GM19438 (cell line): ENCODE data around the gene MRAP2.
"Not testable (repeated sequence)": the region's sequence is repeated elsewhere in the genome, so short reads cannot be mapped to it uniquely, and the experiment has no call there.

Experiments
- ATAC-seq: cut with Tn5 transposase; IDR thresholded peaks from one replicate; pipeline ENCODE4 v1.9.1; 2021; ENCODE audit warnings: low read depth; ENCODE audit not compliant: unreplicated experiment

The MRAP2 gene

GRCh38 chr6:84027340-84028181 is 6.0 kb upstream of the MRAP2 start:
- no peak for ATAC-seq

- no peak for ATAC-seq
These were observed 5.2 kb upstream of the MRAP2 start for GRCh38 chr6:84028350-84028749.

DNA sequence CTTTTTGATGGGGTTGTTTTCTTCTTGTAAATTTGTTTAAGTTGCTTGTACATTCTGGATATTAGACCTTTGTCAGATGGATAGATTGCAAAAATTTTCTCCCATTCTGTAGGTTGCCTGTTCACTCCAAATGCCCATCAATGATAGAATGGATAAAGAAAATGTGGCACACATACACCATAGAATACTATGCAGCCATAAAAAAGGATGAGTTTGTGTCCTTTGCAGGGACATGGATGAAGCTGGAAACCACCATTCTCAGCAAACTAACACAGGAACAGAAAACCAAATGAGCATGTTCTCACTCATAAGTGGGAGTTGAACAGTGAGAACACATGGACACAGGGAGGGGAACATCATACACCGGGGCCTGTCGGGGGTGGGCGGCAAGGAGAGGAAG is 1.6 kb upstream of the MRAP2 start:
- not testable (repeated sequence) for ATAC-seq

GRCh38 chr6:84035484-84035883 is 1.9 kb downstream of the MRAP2 start:
- no peak for ATAC-seq

GRCh38 chr6:84037425-84038089 is 4.0 kb downstream of the MRAP2 start:
- no peak for ATAC-seq

GRCh38 chr6:84042603-84043002 is 9.0 kb downstream of the MRAP2 start:
- no peak for ATAC-seq

- no peak for ATAC-seq
These were observed 10.0 kb downstream of the MRAP2 start for GRCh38 chr6:84043555-84043954.

- no peak for ATAC-seq
These were observed 13.2 kb downstream of the MRAP2 start for GRCh38 chr6:84046755-84047154.

GRCh38 chr6:84048588-84048987 is 15.0 kb downstream of the MRAP2 start:
- ATAC-seq: no peak

DNA sequence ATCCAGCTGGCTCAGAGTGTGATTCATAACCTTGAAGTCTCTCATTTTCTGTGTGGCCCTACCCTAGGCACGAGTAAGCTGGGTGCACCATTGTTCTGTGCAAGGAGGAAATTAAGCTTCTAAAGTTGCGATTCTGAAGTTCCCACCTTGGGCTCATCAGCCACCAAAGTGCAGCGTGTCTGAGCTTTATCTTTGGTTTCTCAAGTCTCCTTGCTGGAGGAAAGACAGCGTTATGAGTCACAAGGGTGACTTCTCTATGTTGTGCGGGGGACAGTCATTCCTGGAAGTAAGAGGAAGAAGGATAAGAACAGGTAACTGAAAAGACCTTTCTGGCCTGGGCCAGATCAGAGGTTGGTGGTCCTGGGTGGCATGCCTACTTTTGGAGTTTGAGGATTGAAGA is 16.8 kb downstream of the MRAP2 start:
- ATAC-seq: no peak

DNA sequence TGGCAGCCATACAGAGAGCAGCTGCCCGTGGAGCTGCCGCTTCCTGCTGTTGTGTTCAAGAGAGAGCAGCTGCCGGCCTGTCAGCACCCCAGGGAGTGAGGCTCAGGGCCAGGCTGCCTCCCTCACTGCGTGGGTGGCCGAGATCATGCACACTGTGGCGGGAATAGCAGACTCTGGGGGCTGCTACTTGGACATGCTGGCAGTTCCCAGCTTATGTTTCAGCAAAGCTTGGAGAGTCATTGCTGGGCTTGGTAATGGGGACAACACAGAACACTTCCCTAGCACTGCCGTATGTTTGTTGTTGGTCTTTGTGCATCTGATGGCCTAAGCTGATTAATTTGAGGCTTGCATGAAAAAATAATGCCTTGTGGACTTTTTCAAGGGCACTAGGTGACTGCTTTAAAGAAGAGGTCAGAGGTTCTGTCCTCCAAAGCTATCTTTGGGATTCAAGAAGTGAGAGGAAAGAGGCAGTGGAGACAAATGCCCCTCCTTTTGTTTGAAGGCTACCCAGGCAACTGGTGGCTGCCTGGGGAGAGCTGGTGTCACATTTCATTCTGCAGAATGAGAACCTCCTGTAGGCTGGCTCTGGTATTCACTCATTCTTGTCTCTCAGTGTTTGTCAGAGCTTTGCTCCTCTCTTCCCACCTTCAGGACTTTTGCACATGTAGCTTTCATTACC is 18.8 kb downstream of the MRAP2 start:
- ATAC-seq: no peak

GRCh38 chr6:84052883-84053241 is 19.3 kb downstream of the MRAP2 start:
- ATAC-seq: no peak

GRCh38 chr6:84055647-84056046 is 22.1 kb downstream of the MRAP2 start:
- no peak for ATAC-seq

GRCh38 chr6:84057908-84058307 is 24.3 kb downstream of the MRAP2 start:
- ATAC-seq: no peak

DNA sequence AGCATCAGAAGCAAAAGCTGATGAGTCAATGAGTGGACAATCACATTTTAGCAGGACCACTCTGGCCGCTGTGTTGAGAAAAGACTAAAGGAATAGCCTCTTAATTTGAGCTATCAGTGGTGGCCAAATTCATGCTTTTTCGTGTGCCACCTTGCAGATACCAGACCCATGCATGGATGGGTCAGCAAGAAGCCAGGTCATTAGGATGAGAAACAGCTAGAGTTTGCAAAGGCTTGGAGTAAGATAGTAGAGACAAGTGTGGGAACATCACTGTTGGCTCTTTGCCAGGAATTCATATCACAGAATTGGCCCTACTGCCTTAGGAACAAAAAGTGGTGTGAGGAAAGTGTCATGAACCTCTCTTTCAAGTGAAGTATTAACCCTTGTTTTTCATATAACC is 25.5 kb downstream of the MRAP2 start:
- ATAC-seq: no peak

- no peak for ATAC-seq
These were observed 27.6 kb downstream of the MRAP2 start for GRCh38 chr6:84061174-84061573.

DNA sequence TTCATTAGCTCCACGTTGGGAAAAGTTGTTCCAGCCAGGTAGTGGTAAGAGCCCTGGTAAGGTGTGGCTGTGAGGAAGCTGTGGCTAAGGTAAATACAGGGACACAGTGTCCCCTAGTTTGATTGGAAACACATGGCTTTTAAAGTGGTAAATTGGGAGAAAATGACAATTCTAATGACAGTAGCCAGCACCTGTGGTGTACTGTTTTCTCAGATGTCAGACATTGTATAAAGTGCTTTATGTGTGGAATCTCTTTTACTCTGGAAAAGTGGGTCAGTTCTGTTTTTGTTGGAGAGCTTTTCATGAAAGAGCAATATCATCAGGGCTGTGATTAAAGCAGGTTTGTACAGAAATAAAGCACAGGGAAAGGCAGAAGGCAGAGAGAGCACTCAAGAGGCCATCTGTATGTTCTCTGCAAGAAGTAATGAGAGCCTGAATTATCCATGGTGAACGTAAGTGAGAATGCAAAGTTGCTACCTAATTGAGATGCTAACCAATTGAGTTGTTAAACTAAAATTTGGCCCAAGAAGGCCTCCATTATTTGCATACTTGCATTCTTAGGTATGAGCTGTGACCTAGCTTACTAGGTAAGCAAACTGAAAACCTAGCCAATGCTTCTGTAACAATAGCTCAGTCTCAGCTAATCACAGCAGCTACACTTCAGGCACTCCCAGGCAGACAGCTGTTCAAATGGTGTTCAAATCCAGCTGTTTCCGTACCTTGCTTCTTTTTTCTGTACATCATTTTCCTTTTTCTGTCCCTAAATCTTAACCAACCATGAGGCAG is 28.2 kb downstream of the MRAP2 start:
- no peak for ATAC-seq

DNA sequence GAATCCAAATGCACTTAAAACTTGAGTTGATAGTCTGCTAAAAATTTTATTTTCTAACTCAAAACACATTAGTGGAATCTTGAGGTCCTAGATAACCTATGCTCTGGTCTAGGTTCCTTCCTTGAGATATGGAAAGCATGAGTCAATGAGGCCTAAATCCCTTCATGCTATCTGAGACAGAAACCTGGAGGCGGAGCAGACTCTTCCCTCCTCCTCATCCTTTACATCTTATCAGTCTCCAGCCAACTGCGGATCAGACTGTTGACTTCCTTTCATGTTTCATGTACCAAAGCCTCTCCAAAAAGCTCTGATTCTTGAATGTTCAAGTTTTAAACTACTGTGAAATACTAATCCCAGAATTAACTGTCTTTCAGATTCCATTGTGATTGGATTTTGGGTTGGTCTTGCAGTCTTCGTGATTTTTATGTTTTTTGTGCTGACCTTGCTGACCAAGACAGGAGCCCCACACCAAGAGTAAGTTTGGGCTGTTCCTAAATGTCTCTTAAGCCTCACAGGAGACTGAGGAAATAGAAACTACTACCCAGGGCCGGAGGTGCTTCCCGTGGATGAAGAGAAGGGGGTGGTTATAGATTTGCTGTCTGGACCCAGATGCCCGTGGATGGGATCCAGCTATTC is 29.1 kb downstream of the MRAP2 start:
- ATAC-seq: no peak

GRCh38 chr6:84065693-84066290 is 32.2 kb downstream of the MRAP2 start:
- ATAC-seq: no peak

GRCh38 chr6:84066536-84066935 is 33.0 kb downstream of the MRAP2 start:
- no peak for ATAC-seq
